Large intestine (tissue), 3 donors: Measurements from ENCODE around the gene FER. TPM values are rescaled to one million over a fixed set of nuclear protein-coding genes. Genes with fewer than 3 reads are reported as not detected.

Experiments used
- DNase-seq, 2 donors: peaks; one replicate each; pipeline versions ENCODE4 v3.0.0 to v3.0.0-alpha.2; 2013
- H3K27ac ChIP-seq: one replicate; pipeline ENCODE4 v1.5.1; 2013; ENCODE audit warnings: low read length
- H3K27me3 ChIP-seq: 2 replicates; pipeline ENCODE4 v1.6.1; 2013; ENCODE audit warnings: low read length; ENCODE audit not compliant: control insufficient read depth, insufficient read depth
- H3K36me3 ChIP-seq: 2 replicates; pipeline ENCODE4 v1.6.1; 2013; ENCODE audit warnings: low read length; ENCODE audit not compliant: control insufficient read depth, insufficient read depth
- H3K4me1 ChIP-seq: one replicate; pipeline ENCODE4 v1.6.1; 2013; ENCODE audit warnings: low read length; ENCODE audit not compliant: control insufficient read depth, insufficient read depth
- H3K4me3 ChIP-seq: one replicate; pipeline ENCODE4 v1.5.1; 2013; ENCODE audit warnings: low read length
- H3K9me3 ChIP-seq: one replicate; pipeline ENCODE4 v1.6.1; 2013; ENCODE audit warnings: mild to moderate bottlenecking, low read depth, low read length, moderate library complexity; ENCODE audit not compliant: control insufficient read depth
- WGBS: methylation state at CpG from one replicate; pipeline ENCODE4 v1.1.5; 2013; ENCODE audit warnings: low lambda C conversion rate; ENCODE audit not compliant: insufficient coverage; 5-methylcytosine and 5-hydroxymethylcytosine counted together
- polyA plus RNA-seq: library from polyadenylated mRNA; unstranded; fragments of 120-200 nt; gene quantifications from one replicate; pipeline ENCODE4 v1.2.1, GENCODE V29; 2013

Gene FER
- polyA plus RNA-seq, 1 donor = 7.2 TPM

DNA sequence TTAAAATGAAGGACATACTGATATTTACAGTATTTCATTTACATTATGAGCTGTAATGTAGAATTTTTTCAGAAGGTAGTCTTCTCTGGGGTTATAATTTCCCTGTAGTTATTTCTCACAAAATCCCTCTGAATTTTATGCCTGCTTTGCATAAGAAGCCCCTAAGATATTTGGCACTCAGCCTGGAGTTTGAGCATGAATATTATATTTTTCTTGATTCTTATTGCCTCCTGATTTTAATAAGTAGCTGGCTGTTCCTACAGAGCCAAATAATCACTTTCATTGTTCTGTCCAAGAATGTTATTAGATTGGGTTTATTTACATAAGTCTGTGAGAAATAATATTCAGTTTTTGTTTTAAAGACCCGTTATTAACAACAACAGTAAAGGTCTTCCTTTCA is 195.0 kb downstream of the FER start:
- Histone ChIP-seq H3K4me3 (no peak overlapping the region), H3K27ac (no peak overlapping the region), H3K27me3 (no peaks in the 10 kb centered on the region), H3K4me1 (no peaks in the 10 kb centered on the region), H3K9me3 (no peaks in the 10 kb centered on the region), H3K36me3 (no peaks in the 10 kb centered on the region)
- no peak for DNase-seq
- WGBS = 100% methylated on average over 1 of the region's 1 CpG

DNA sequence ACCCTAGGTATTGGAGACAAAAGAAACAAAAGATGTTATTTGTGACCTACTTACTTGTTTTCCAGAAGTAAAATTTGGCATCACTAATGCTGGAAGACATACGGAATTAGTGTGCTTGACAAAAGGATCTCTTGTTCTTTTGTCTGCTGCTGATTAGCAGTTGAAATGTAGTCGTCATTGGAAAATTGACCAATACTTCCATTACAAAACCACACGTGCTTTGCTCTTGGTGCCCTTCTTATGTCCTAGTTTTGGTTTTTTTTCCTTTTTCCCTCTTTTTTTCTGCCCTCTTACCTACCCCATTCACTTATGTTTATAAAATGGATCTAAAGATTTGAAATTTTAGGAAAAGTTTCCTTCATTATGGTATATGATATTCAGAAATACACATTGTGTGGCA is 197.4 kb downstream of the FER start:
- no peaks in the 10 kb centered on the region for H3K9me3 ChIP-seq
- H3K27ac ChIP-seq = no peak overlapping the region
- WGBS = 90% methylated on average over 2 of the region's 3 CpGs
- no peaks in the 10 kb centered on the region for H3K36me3 ChIP-seq
- H3K4me1 ChIP-seq = no peaks in the 10 kb centered on the region
- no peak for DNase-seq
- no peak overlapping the region for H3K4me3 ChIP-seq
- no peaks in the 10 kb centered on the region for H3K27me3 ChIP-seq

DNA sequence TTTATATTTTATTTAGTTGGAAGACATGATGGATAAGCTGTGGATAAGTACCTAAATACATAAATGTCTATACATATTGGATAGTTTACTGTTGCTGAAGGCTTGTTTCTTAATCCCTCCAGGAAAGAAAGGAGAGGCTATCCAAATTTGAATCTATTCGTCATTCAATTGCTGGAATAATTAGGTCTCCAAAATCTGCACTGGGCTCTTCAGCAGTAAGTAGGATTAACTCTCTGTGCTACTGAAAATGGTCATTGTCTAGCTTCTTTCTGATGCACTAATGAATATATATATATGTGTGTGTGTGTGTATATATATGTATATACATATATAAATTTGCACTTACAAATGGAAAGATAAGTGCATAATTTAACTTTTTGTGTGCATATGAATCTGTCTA is 198.3 kb downstream of the FER start:
- H3K27me3 ChIP-seq = no peaks in the 10 kb centered on the region
- DNase-seq = no peak
- H3K9me3 ChIP-seq = no peaks in the 10 kb centered on the region
- no peak overlapping the region for H3K4me3 ChIP-seq
- no CpG with 5 or more reads among the region's 1 CpG for WGBS
- H3K36me3 ChIP-seq = no peaks in the 10 kb centered on the region
- no peaks in the 10 kb centered on the region for H3K4me1 ChIP-seq
- H3K27ac ChIP-seq = no peak overlapping the region

DNA sequence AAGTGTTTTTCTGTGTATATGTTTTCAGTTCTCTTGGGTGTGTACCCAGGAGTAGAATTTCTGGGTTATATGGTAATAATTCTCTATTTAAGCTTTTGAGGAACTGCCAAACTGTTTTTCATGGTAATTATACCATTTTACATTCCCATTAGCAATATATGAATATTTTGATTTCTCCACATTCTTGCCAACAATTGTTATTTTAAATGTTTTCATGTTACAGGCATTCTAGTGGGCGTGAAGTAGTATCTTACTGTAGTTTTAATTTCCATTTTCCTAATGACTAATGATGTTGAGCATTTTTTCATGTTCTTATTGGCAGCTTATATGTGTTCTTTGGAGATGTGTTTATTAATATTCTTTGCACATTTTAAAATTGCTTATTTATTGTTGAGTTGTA is 199.5 kb downstream of the FER start:
- Histone ChIP-seq H3K27ac (no peak overlapping the region), H3K27me3 (no peaks in the 10 kb centered on the region), H3K4me3 (no peak overlapping the region), H3K9me3 (no peaks in the 10 kb centered on the region), H3K36me3 (no peaks in the 10 kb centered on the region), H3K4me1 (no peaks in the 10 kb centered on the region)
- DNase-seq = no peak
- WGBS = 71% methylated on average over 1 of the region's 1 CpG

DNA sequence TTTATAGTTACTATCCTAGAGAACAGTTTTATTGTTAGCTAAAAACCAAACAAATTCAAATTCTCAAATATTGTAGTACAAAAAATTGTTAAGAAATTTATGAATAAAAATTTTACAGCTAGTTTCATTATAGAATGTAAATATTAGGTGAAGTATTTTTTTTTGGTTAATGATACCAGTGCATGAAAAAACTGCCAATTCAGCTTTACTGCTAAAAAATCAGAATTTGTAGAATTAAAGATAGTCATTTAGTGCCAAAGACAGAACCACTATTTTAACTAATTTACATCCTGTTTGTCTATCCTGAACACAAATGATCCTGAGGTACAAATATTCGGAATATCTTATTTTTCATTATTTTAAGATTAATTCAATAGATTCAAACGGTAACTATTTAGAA is 202.6 kb downstream of the FER start:
- no peak overlapping the region for H3K27ac ChIP-seq
- 100% methylated on average over 2 of the region's 2 CpGs for WGBS
- H3K9me3 ChIP-seq = no peaks in the 10 kb centered on the region
- no peaks in the 10 kb centered on the region for H3K4me1 ChIP-seq
- no peak for DNase-seq
- H3K4me3 ChIP-seq = no peak overlapping the region
- H3K27me3 ChIP-seq = no peaks in the 10 kb centered on the region
- H3K36me3 ChIP-seq = no peaks in the 10 kb centered on the region

DNA sequence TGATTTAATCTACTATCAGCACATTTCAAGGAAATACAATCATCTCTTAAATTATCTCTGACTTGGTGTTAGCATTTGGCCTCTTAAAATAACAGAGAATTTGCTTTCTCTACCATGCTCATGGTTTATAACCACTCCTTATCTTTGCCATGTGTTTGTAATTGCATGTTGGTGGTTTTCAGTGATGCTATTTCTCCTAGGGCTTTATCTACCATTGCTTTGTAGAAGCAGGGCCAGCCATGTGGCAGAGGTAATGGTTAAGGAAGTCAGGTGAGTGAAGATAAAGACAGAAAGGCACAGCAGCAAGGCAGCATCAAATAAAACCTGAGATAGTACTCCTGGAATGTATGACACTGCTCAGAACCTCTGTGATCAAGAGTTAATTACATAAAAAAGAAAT is 206.2 kb downstream of the FER start:
- Histone ChIP-seq H3K36me3 (no peaks in the 10 kb centered on the region), H3K4me1 (no peaks in the 10 kb centered on the region), H3K4me3 (no peak overlapping the region), H3K9me3 (no peaks in the 10 kb centered on the region), H3K27me3 (no peaks in the 10 kb centered on the region), H3K27ac (no peak overlapping the region)
- peak; percentile 45 to 64 for DNase-seq

DNA sequence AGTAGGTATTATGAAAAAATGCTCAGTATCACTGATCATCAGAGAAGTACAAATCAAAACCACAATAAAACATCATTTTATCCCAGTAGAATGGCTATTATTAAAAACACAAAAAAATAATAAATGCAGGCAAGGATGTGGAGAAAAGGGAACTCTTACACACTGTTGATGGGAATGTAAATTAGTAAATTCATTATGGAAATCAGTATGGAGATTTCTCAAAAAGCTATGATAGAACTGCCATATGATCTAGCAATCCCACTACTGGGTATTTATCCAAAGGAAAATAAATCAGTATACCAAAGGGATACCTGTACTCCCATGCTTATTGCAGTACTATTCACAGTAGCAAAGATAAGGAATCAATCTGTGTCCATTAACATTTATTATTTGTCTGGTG is 209.6 kb downstream of the FER start:
- DNase-seq = no peak
- H3K27me3 ChIP-seq = no peaks in the 10 kb centered on the region
- no peaks in the 10 kb centered on the region for H3K9me3 ChIP-seq
- no peaks in the 10 kb centered on the region for H3K36me3 ChIP-seq
- no peak overlapping the region for H3K4me3 ChIP-seq
- no peak overlapping the region for H3K27ac ChIP-seq
- H3K4me1 ChIP-seq = no peaks in the 10 kb centered on the region

DNA sequence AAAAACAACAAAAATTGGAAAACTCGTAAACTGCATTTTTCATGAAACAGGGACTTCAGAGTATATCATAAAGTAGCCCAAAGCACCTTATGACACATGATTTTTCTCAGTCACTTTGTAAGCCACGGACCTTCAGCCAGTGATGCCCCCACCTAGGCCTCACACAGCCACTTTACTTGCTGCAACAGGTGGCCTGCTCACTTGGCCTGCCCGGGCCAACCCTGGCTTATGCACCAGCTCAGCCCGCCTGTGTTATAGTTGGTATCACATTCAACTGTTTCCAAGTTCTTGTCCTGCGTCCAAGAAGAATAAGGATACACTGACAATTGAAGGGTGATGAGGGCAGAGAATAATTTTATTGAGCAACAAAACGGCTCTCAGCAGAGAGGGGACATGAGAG is 219.2 kb downstream of the FER start:
- Histone ChIP-seq H3K27ac (no peak overlapping the region), H3K4me3 (no peak overlapping the region), H3K27me3 (no peaks in the 10 kb centered on the region), H3K9me3 (no peaks in the 10 kb centered on the region), H3K36me3 (no peaks in the 10 kb centered on the region), H3K4me1 (no peaks in the 10 kb centered on the region)
- no CpG with 5 or more reads among the region's 6 CpGs for WGBS
- DNase-seq = no peak

DNA sequence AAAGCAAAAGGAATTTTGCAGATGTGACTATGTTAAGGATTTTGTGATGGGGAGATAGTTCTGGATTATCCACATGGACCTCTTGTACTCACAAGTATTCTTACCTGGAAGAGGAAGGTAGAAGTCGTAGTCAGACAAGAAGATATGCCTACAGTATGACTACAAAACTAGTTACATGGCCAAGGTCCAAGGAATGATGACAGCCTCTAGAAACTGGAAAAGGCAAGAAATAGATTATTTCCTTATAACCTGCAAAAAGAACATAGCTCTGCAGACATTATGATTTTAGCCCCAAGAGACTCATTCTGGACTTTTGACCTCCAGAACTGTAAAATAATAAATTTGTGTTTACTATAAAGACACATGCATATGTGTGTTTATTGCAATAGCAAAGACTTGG is 226.9 kb downstream of the FER start:
- H3K36me3 ChIP-seq = peaks cover 2% of the 10 kb centered on the region
- WGBS = no CpG with 5 or more reads among the region's 1 CpG
- H3K27me3 ChIP-seq = no peaks in the 10 kb centered on the region
- no peak overlapping the region for H3K4me3 ChIP-seq
- H3K27ac ChIP-seq = no peak overlapping the region
- H3K9me3 ChIP-seq = no peaks in the 10 kb centered on the region
- H3K4me1 ChIP-seq = no peaks in the 10 kb centered on the region
- peak in 1 of 2 donors; percentile 8 for DNase-seq

DNA sequence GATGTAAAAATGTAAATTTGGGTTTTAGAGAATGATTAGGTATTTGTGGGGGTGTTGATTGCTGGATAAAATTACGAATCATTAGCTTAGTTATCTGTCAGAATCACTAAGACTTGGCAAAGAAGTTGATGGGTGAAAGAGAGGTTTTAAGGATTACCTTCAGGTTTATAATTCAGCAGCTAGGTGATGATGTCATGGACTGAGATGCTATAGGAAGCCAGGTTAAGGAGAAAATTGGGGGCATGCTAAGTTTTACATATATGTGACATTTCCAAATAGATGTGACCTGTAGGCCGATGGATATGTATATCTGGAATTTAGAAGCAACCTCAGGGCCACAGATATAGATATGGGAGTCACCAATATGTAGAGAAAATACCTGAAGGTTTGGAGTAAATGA is 228.0 kb downstream of the FER start:
- Histone ChIP-seq H3K36me3 (peaks cover 2% of the 10 kb centered on the region), H3K27ac (no peak overlapping the region), H3K4me3 (no peak overlapping the region), H3K27me3 (no peaks in the 10 kb centered on the region), H3K9me3 (no peaks in the 10 kb centered on the region), H3K4me1 (no peaks in the 10 kb centered on the region)
- DNase-seq = no peak
- WGBS = no CpG with 5 or more reads among the region's 2 CpGs

DNA sequence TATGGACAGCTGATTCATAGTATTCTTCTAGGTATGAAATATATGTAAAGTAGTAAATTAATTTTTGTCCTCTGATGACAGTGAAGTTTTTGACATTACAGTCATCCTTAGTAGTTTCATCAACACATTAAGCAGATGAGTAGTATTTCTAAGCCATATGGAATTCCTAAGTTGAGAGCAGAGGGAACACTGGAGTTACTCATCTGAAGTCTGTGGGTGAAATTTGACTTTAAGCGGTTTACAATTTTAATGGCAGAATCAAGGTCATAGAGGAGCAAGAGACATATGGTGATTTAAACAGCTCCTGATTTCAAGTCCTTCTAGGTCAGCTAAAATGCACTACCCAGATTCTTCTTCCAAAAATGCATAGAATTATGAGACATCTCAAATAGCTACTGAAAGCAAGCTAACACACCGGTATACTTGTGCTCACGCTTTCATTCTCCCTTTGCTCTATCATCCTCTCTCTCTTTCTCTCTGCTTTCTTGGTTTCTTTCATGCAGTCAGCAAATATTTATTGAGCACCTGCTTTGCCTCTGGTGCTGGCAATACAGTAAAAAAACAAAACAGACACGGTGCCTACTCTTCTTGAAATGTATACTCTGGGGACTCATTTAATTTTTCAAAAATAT is 235.9 kb downstream of the FER start:
- H3K9me3 ChIP-seq = no peaks in the 10 kb centered on the region
- 95% methylated on average over 2 of the region's 4 CpGs for WGBS
- no peak for DNase-seq
- no peak overlapping the region for H3K27ac ChIP-seq
- no peaks in the 10 kb centered on the region for H3K36me3 ChIP-seq
- H3K4me3 ChIP-seq = no peak overlapping the region
- no peaks in the 10 kb centered on the region for H3K27me3 ChIP-seq
- H3K4me1 ChIP-seq = no peaks in the 10 kb centered on the region
